Loucy (cell line): ENCODE data around the gene SORCS2.

ENCODE experiments used
- CTCF ChIP-seq: fragments of 200-600 bp; sonication (generic); conservative IDR thresholded peaks from 2 replicates; pipeline ENCODE4 v1.5.1; 2014; ENCODE audit warnings: mild to moderate bottlenecking, antibody characterized with exemption, low read length
- EZH2phosphoT487 ChIP-seq: fragments of 200-600 bp; IDR thresholded peaks from 2 replicates; pipeline ENCODE4 v1.6.1; 2018; ENCODE audit warnings: antibody characterized with exemption, mild to moderate bottlenecking, moderate library complexity, borderline replicate concordance

- TF ChIP-seq CTCF (no peak), EZH2phosphoT487 (no peak)
These were observed 475.9 kb downstream of the SORCS2 start for GRCh38 chr4:7668271-7668670.
